Natural killer cell (primary cell): ENCODE measurements around the gene EPRS1. TPM values are rescaled to one million over a fixed set of nuclear protein-coding genes. Genes with fewer than 3 reads are reported as not detected.

Experiments
- ATAC-seq, 3 donors: fragments of 150-1000 bp in 2 of 3; fragments of 200-7000 bp in 1 of 3; cut with Tn5 transposase; 1 replicate in 1 of 3; 2 replicates in 2 of 3; pipeline ENCODE4 v1.10.0; 2021; ENCODE audit warnings: mild to moderate bottlenecking in 2 of 3, moderate library complexity in 2 of 3
- DNase-seq, 2 donors: peaks; one replicate each; pipeline versions ENCODE4 v3.0.0 to v3.0.0-alpha.2; 2013 to 2021; ENCODE audit warnings: mixed read lengths in 1 of 2
- H3K27ac ChIP-seq: one replicate; pipeline ENCODE4 v1.5.1; 2013; ENCODE audit warnings: mild to moderate bottlenecking, low read length
- H3K27me3 ChIP-seq: one replicate; pipeline ENCODE4 v1.6.1; 2013; ENCODE audit warnings: low read length; ENCODE audit not compliant: control insufficient read depth, insufficient read depth
- H3K36me3 ChIP-seq: one replicate; pipeline ENCODE4 v1.6.1; 2013; ENCODE audit warnings: low read length; ENCODE audit not compliant: control insufficient read depth, insufficient read depth
- H3K4me1 ChIP-seq: one replicate; pipeline ENCODE4 v1.6.1; 2013; ENCODE audit warnings: low read length; ENCODE audit not compliant: control insufficient read depth, insufficient read depth
- H3K4me3 ChIP-seq: one replicate; pipeline ENCODE4 v1.5.1; 2013; ENCODE audit warnings: low read length
- H3K9me3 ChIP-seq: one replicate; pipeline ENCODE4 v1.6.1; 2013; ENCODE audit warnings: low read length; ENCODE audit not compliant: control insufficient read depth, insufficient read depth
- H3K27ac Mint-ChIP-seq, 2 donors: one replicate each; pipeline ENCODE4 v1.8.0; 2022; ENCODE audit warnings: mild to moderate bottlenecking in 2 of 2, mixed read lengths in 2 of 2, moderate library complexity in 1 of 2
- H3K27me3 Mint-ChIP-seq, 2 donors: one replicate each; pipeline ENCODE4 v1.8.0; 2022; ENCODE audit warnings: low read depth in 2 of 2, mixed read lengths in 2 of 2
- H3K36me3 Mint-ChIP-seq: one replicate; pipeline ENCODE4 v1.8.0; 2022; ENCODE audit warnings: mixed read lengths
- H3K4me1 Mint-ChIP-seq, 2 donors: one replicate each; pipeline ENCODE4 v1.8.0; 2022; ENCODE audit warnings: mixed read lengths in 2 of 2
- H3K4me3 Mint-ChIP-seq: one replicate; pipeline ENCODE4 v1.8.0; 2022; ENCODE audit warnings: mild to moderate bottlenecking, moderate library complexity, mixed read lengths
- H3K9me3 Mint-ChIP-seq, 2 donors: one replicate each; pipeline ENCODE4 v1.8.0; 2022; ENCODE audit warnings: mixed read lengths in 2 of 2
- CTCF ChIP-seq: fragments of 200-600 bp; IDR thresholded peaks from one replicate; pipeline ENCODE4 v1.8.0; 2022; ENCODE audit warnings: antibody characterized with exemption
- WGBS: methylation state at CpG from one replicate; pipeline ENCODE4 v1.1.7; 2013; ENCODE audit warnings: missing lambda C conversion rate; ENCODE audit not compliant: insufficient coverage; 5-methylcytosine and 5-hydroxymethylcytosine counted together
- intact Hi-C: fragments of 100-400 bp; cut with micrococcal nuclease; formaldehyde crosslinking; loops from one replicate; pipeline ENCODE4 v1.14.2; 2022
- total RNA-seq, 4 donors: library from RNA; stranded (reverse); fragments of 120-200 nt in 1 of 4; gene quantifications; one replicate each; pipeline versions ENCODE4 v1.2.3 to v1.2.4, GENCODE V29; 2013 to 2022

Gene EPRS1
- total RNA-seq, 3 donors from 2014 or later (not counting 1 experiment from before 2014, with no cell fraction given) = 46.8 to 61.2 (median 47.4) TPM

- Mint-ChIP-seq H3K9me3 (no peaks in the 10 kb centered on the region), H3K27me3 (no peaks in the 10 kb centered on the region), H3K27ac (no peak overlapping the region), H3K4me1 (peaks cover 2 to 3% of the 10 kb centered on the region in 2 donors), H3K36me3 (peaks cover 7% of the 10 kb centered on the region), H3K4me3 (no peak overlapping the region)
- ATAC-seq (no peak), DNase-seq (no peak)
- Histone ChIP-seq H3K36me3 (peaks cover 63% of the 10 kb centered on the region), H3K9me3 (no peaks in the 10 kb centered on the region), H3K4me1 (no peaks in the 10 kb centered on the region), H3K27ac (no peak overlapping the region), H3K27me3 (no peaks in the 10 kb centered on the region), H3K4me3 (no peak overlapping the region)
- TF ChIP-seq CTCF = no peak
- 69% methylated on average over 2 of the region's 2 CpGs for WGBS
- intact Hi-C loops = no loop called here
Measured at GRCh38 chr1:220031287-220031686, 15.0 kb downstream of the EPRS1 start.

- H3K27ac ChIP-seq = no peak overlapping the region
- Mint-ChIP-seq H3K27me3 (no peaks in the 10 kb centered on the region), H3K4me1 (no peaks in the 10 kb centered on the region), H3K27ac (peak overlapping the region in 1 of 2 donors; percentile 43), H3K4me3 (no peak overlapping the region), H3K9me3 (no peaks in the 10 kb centered on the region), H3K36me3 (peaks cover 10% of the 10 kb centered on the region)
- H3K27me3 ChIP-seq = no peaks in the 10 kb centered on the region
- ATAC-seq (no peak), DNase-seq (no peak)
- intact Hi-C loops = no loop called here
- WGBS = 94% methylated on average over 4 of the region's 4 CpGs
- peaks cover 70% of the 10 kb centered on the region for H3K36me3 ChIP-seq
- H3K4me3 ChIP-seq = no peak overlapping the region
- no peaks in the 10 kb centered on the region for H3K4me1 ChIP-seq
- no peak for TF ChIP-seq CTCF
- H3K9me3 ChIP-seq = no peaks in the 10 kb centered on the region
Measured at GRCh38 chr1:220028346-220028895, 17.9 kb downstream of the EPRS1 start.

GRCh38 chr1:220019071-220019470 lies 27.2 kb downstream of the EPRS1 start:
- H3K27ac Mint-ChIP-seq = peak overlapping the region in 1 of 2 donors; percentile 15
- H3K4me3 Mint-ChIP-seq = no peak overlapping the region
- H3K4me1 Mint-ChIP-seq = peaks cover 0 to 11% of the 10 kb centered on the region in 2 donors
- no peak for ATAC-seq
- Histone ChIP-seq H3K4me3 (no peak overlapping the region), H3K4me1 (no peaks in the 10 kb centered on the region), H3K36me3 (peaks cover 83% of the 10 kb centered on the region), H3K9me3 (no peaks in the 10 kb centered on the region), H3K27ac (no peak overlapping the region), H3K27me3 (no peaks in the 10 kb centered on the region)
- H3K27me3 Mint-ChIP-seq = no peaks in the 10 kb centered on the region
- no peak for DNase-seq
- TF ChIP-seq CTCF = no peak
- intact Hi-C loops = no loop called here
- H3K36me3 Mint-ChIP-seq = peaks cover 36% of the 10 kb centered on the region
- H3K9me3 Mint-ChIP-seq = no peaks in the 10 kb centered on the region

- Histone ChIP-seq H3K9me3 (no peaks in the 10 kb centered on the region), H3K4me3 (no peak overlapping the region), H3K4me1 (no peaks in the 10 kb centered on the region), H3K36me3 (peaks cover 77% of the 10 kb centered on the region), H3K27ac (no peak overlapping the region), H3K27me3 (no peaks in the 10 kb centered on the region)
- intact Hi-C loops = no loop called here
- no peaks in the 10 kb centered on the region for H3K27me3 Mint-ChIP-seq
- H3K36me3 Mint-ChIP-seq = peaks cover 8% of the 10 kb centered on the region
- DNase-seq (no peak), ATAC-seq (no peak)
- no peak overlapping the region for H3K4me3 Mint-ChIP-seq
- no peak for TF ChIP-seq CTCF
- no CpG with 5 or more reads among the region's 3 CpGs for WGBS
- H3K9me3 Mint-ChIP-seq = no peaks in the 10 kb centered on the region
- peak overlapping the region; percentile 10 to 37 for H3K27ac Mint-ChIP-seq
- peaks cover 11 to 13% of the 10 kb centered on the region in 2 donors for H3K4me1 Mint-ChIP-seq
Measured at GRCh38 chr1:220013497-220013896, 32.8 kb downstream of the EPRS1 start.
